ENCODE results near the gene JAG1.

GRCh38 chr20:10649797-10650160 is 24.0 kb downstream of the JAG1 start:
- TF ChIP-seq, protein P1, sequence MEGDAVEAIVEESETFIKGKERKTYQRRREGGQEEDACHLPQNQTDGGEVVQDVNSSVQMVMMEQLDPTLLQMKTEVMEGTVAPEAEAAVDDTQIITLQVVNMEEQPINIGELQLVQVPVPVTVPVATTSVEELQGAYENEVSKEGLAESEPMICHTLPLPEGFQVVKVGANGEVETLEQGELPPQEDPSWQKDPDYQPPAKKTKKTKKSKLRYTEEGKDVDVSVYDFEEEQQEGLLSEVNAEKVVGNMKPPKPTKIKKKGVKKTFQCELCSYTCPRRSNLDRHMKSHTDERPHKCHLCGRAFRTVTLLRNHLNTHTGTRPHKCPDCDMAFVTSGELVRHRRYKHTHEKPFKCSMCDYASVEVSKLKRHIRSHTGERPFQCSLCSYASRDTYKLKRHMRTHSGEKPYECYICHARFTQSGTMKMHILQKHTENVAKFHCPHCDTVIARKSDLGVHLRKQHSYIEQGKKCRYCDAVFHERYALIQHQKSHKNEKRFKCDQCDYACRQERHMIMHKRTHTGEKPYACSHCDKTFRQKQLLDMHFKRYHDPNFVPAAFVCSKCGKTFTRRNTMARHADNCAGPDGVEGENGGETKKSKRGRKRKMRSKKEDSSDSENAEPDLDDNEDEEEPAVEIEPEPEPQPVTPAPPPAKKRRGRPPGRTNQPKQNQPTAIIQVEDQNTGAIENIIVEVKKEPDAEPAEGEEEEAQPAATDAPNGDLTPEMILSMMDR (IDR thresholded peaks at IDR 0.05; ENCODE audit: low read depth, low read length, poor library complexity, severe bottlenecking) = no peak
- TF ChIP-seq EZH2phosphoT487 (IDR thresholded peaks at IDR 0.05; ENCODE audit: borderline replicate concordance, low read length) = no peak

All from DOHH2 (cell line).